ACC112 (cell line): ENCODE measurements around the gene AURKA.
A peak's percentile ranks its signal among the peaks of the same experiment; 100 is the strongest.

Experiments used
- H2AFZ ChIP-seq: fragments of 200-600 bp; sonication (generic); one replicate; pipeline ENCODE4 v1.6.0; 2017; ENCODE audit warnings: antibody characterized with exemption, low read length; ENCODE audit not compliant: unreplicated experiment
- H3K27ac ChIP-seq: fragments of 200-600 bp; sonication (generic); 2 replicates; pipeline ENCODE4 v1.5.1; 2014; ENCODE audit warnings: low read depth, mild to moderate bottlenecking, antibody characterized with exemption, low read length, moderate library complexity
- H3K27me3 ChIP-seq: fragments of 200-600 bp; sonication (generic); 2 replicates; pipeline ENCODE4 v1.6.1; 2014; ENCODE audit warnings: mild to moderate bottlenecking, antibody characterized with exemption, low read length, moderate library complexity, mixed read lengths; ENCODE audit not compliant: insufficient read depth
- H3K36me3 ChIP-seq: fragments of 200-600 bp; sonication (generic); 2 replicates; pipeline ENCODE4 v1.6.1; 2016; ENCODE audit warnings: mild to moderate bottlenecking, antibody characterized with exemption, low read length, moderate library complexity, mixed read lengths; ENCODE audit not compliant: insufficient read depth
- H3K4me1 ChIP-seq: fragments of 200-600 bp; sonication (generic); one replicate; pipeline ENCODE4 v1.6.1; 2016; ENCODE audit warnings: low read length, mixed read lengths; ENCODE audit not compliant: insufficient read depth, unreplicated experiment, control insufficient read depth
- H3K4me3 ChIP-seq: fragments of 200-600 bp; sonication (generic); 2 replicates; pipeline ENCODE4 v1.5.1; 2014; ENCODE audit warnings: mild to moderate bottlenecking, low read depth, low read length
- H3K79me2 ChIP-seq: fragments of 200-600 bp; sonication (generic); one replicate; pipeline ENCODE4 v1.6.0; 2016; ENCODE audit warnings: low read length; ENCODE audit not compliant: control insufficient read depth, unreplicated experiment, insufficient read depth

AURKA gene

DNA sequence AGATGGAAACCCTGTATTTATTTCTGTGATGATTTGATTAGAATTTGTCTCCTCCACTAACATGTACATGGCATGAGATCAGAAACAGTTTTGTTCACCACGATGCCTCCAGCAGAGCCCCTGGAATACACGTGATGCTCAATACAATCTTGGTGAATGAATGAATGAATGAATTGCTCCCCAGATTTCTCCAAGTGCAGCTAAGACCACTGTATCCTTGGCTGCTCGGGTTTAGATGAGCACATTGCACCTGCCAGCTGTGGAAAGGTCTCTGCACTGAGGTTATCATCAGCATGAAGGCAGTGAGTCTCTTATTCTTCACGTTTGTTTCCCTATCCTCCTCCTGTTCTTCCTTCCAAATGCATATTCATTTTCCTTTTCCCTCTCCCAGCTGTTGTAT, 37.9 kb upstream of the AURKA start:
- Histone ChIP-seq H2AFZ (peak overlapping the region; percentile 77), H3K27ac (no peak overlapping the region)

DNA sequence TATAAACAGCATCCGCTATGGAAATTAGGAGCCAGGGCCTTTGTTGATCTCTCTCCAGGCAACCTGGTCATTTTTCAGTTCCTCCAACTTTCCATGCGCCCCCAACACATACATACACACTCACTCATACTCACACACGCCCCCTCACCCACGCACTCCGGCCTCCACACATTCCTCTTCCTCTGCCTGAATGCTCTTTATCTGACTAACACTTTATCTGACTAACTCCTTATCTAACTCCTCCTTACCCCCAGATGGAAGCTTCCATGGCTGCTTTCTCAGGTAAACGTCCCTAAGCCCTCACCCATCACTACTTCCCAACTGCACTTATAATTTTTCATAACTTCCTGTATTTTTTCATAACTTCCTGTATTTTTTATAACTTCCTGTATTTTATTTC, 37.5 kb upstream of the AURKA start:
- H3K36me3 ChIP-seq: no peaks in the 10 kb centered on the region
- no peaks in the 10 kb centered on the region for H3K79me2 ChIP-seq
- no peaks in the 10 kb centered on the region for H3K27me3 ChIP-seq
- H3K27ac ChIP-seq: no peak overlapping the region; the same call in 1 of the 2 replicates
- peak overlapping the region; percentile 77 for H2AFZ ChIP-seq
- peak overlapping the region; percentile 48; the same call in 1 of the 2 replicates for H3K4me3 ChIP-seq
- peaks cover 15% of the 10 kb centered on the region for H3K4me1 ChIP-seq

More for the DNA sequence above, 37.9 kb upstream of the AURKA start:
- Histone ChIP-seq H3K79me2 (no peaks in the 10 kb centered on the region), H3K36me3 (no peaks in the 10 kb centered on the region), H3K4me1 (peaks cover 15% of the 10 kb centered on the region), H3K27me3 (no peaks in the 10 kb centered on the region), H3K4me3 (peak overlapping the region; percentile 48; the same call in 1 of the 2 replicates)

GRCh38 chr20:56428881-56429280, 36.9 kb upstream of the AURKA start:
- H3K4me3 ChIP-seq: 0 out of 2 replicates have a peak overlapping the region, but pooled peaks have one; percentile 48
- H3K36me3 ChIP-seq: no peaks in the 10 kb centered on the region
- peak overlapping the region; percentile 20; the same call in 1 of the 2 replicates for H3K27ac ChIP-seq
- H3K4me1 ChIP-seq: peaks cover 15% of the 10 kb centered on the region
- no peaks in the 10 kb centered on the region for H3K79me2 ChIP-seq
- H3K27me3 ChIP-seq: no peaks in the 10 kb centered on the region
- H2AFZ ChIP-seq: peak overlapping the region; percentile 18

DNA sequence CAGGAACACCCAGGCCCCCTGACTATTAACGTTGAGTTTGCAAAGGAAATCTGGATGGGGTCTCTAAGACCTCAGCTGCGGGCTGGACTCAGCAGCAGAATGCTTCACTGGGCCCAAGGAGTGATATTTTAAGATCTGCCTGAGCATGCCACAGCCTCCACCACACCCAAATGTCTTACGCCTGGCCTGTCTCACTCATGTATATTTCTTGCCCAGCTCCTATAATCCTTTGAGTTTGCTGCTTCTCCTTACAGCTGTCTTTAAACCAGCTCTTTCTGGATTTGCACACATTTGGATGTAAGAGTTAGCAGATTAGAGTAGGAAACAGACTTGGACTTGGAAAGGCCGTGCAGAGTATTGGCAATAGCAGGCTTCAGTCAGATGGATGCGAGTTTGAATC, 36.4 kb upstream of the AURKA start:
- peaks cover 15% of the 10 kb centered on the region for H3K4me1 ChIP-seq
- no peak overlapping the region for H3K4me3 ChIP-seq
- no peaks in the 10 kb centered on the region for H3K79me2 ChIP-seq
- no peak overlapping the region for H3K27ac ChIP-seq
- no peaks in the 10 kb centered on the region for H3K36me3 ChIP-seq
- no peak overlapping the region for H2AFZ ChIP-seq
- no peaks in the 10 kb centered on the region for H3K27me3 ChIP-seq

DNA sequence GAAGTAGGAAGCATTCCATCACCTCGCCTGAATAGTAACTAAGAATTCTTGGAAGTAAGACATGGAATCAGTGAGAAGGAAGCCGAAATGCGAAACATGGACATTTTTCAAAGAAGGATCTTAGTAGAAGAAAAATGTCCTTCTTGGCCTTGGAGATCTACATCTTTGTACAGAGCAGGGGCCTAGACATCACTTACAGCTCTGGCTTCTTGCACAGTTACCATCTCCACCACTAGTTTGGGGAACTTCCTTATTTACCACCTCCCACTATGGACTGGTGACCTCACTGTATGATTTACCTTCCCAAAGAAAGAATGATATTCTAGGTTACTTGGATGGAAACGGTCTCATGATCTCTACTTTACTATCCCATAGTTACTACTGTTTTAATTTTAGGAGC, 35.8 kb upstream of the AURKA start:
- H3K27me3 ChIP-seq: no peaks in the 10 kb centered on the region
- H3K79me2 ChIP-seq: no peaks in the 10 kb centered on the region
- H3K4me1 ChIP-seq: peaks cover 20% of the 10 kb centered on the region
- H3K36me3 ChIP-seq: no peaks in the 10 kb centered on the region
- H3K27ac ChIP-seq: no peak overlapping the region
- no peak overlapping the region for H3K4me3 ChIP-seq
- no peak overlapping the region for H2AFZ ChIP-seq

GRCh38 chr20:56426926-56427325, 34.9 kb upstream of the AURKA start:
- H3K4me3 ChIP-seq: no peak overlapping the region
- peaks cover 28% of the 10 kb centered on the region for H3K4me1 ChIP-seq
- H3K27ac ChIP-seq: no peak overlapping the region
- no peaks in the 10 kb centered on the region for H3K79me2 ChIP-seq
- H3K36me3 ChIP-seq: no peaks in the 10 kb centered on the region
- no peak overlapping the region for H2AFZ ChIP-seq
- H3K27me3 ChIP-seq: no peaks in the 10 kb centered on the region

GRCh38 chr20:56426026-56426425, 34.0 kb upstream of the AURKA start:
- Histone ChIP-seq H3K36me3 (no peaks in the 10 kb centered on the region), H3K27me3 (no peaks in the 10 kb centered on the region)

DNA sequence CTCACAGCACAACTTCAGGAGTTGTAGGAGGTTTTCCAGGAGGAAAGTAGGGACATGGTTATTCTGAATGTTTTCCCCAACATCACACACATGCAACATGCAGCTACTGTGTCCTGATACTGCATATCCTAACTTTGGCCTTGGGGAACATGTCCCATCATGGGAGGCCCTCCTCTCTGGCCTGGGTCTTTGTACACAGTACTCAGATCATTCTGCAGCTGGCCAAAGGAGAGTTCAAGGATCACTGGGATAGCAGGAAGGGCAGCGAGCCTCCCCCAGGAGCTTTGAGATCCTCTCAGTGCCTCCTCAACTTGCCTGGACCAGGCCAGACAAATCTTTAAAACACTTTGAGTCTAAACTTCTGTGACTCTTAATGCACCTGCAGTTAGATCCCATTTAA, 32.9 kb upstream of the AURKA start:
- Histone ChIP-seq H3K27ac (no peak overlapping the region), H3K4me3 (no peak overlapping the region), H3K36me3 (no peaks in the 10 kb centered on the region), H3K79me2 (no peaks in the 10 kb centered on the region), H3K27me3 (no peaks in the 10 kb centered on the region), H2AFZ (no peak overlapping the region), H3K4me1 (peaks cover 29% of the 10 kb centered on the region)

More at GRCh38 chr20:56426026-56426425, 34.0 kb upstream of the AURKA start:
- H3K79me2 ChIP-seq: no peaks in the 10 kb centered on the region
- H3K27ac ChIP-seq: no peak overlapping the region
- H3K4me3 ChIP-seq: no peak overlapping the region
- peaks cover 31% of the 10 kb centered on the region for H3K4me1 ChIP-seq
- no peak overlapping the region for H2AFZ ChIP-seq

DNA sequence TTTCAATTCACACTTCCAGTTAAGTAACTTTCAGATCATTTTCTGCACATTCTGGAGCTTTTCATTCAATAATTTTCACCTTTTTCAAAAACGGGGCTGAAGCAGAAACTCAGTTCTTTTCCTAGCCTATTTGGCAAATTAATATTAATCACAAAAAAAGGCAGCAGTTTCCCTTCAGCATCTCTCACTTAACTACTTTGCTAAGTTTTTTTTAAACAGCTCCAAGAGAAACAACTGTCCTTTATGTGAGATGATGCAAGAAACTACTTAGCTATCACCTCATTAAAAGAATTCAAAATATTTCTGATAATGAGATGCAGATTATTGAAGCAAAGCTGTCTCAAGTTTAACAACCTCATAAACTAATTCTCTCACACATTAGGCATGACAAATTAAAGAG, 31.9 kb upstream of the AURKA start:
- H3K79me2 ChIP-seq: no peaks in the 10 kb centered on the region
- peaks cover 25% of the 10 kb centered on the region for H3K4me1 ChIP-seq
- H3K27ac ChIP-seq: no peak overlapping the region
- no peak overlapping the region for H3K4me3 ChIP-seq
- no peaks in the 10 kb centered on the region for H3K36me3 ChIP-seq
- H2AFZ ChIP-seq: no peak overlapping the region
- H3K27me3 ChIP-seq: no peaks in the 10 kb centered on the region

- Histone ChIP-seq H3K4me3 (no peak overlapping the region), H3K27ac (peak overlapping the region; percentile 72), H3K27me3 (no peaks in the 10 kb centered on the region), H2AFZ (peak overlapping the region; percentile 57), H3K36me3 (no peaks in the 10 kb centered on the region), H3K4me1 (peaks cover 29% of the 10 kb centered on the region), H3K79me2 (no peaks in the 10 kb centered on the region)
These were observed 31.2 kb upstream of the AURKA start for GRCh38 chr20:56423211-56423610.

DNA sequence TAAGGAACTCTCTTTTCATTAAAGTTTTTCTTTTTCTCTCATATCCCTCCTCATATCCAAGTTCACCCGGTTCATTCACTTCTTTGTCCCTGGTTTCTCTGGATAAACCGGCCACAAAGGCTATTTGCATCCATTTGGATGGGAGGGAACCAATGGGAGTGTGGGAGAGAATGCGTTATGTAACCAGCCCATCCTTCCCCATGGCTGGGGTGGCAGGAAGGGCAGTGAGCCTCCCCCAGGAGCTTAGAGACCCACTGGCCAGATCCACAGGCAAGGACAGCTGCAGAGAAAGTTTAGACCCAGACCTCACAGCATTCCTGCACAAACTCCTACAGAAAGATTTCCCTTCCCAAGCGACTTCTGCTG, 30.8 kb upstream of the AURKA start:
- Histone ChIP-seq H3K27me3 (no peaks in the 10 kb centered on the region), H3K4me3 (peak overlapping the region; percentile 32; the same call in 1 of the 2 replicates), H2AFZ (peak overlapping the region; percentile 57), H3K36me3 (no peaks in the 10 kb centered on the region), H3K27ac (peak overlapping the region; percentile 72), H3K4me1 (peaks cover 33% of the 10 kb centered on the region), H3K79me2 (no peaks in the 10 kb centered on the region)
